ENCODE measurements around the gene TIGD6.
"Not testable (repeated sequence)": the region's sequence is repeated elsewhere in the genome, so short reads cannot be mapped to it uniquely, and the experiment has no call there.

TIGD6 gene

GRCh38 chr5:149969181-149969930 is 31.1 kb downstream of the TIGD6 start:
- no peak for DNase-seq

GRCh38 chr5:149966946-149967345 is 33.5 kb downstream of the TIGD6 start:
- no peak for DNase-seq

GRCh38 chr5:149963729-149964128 is 36.7 kb downstream of the TIGD6 start:
- no peak for DNase-seq

GRCh38 chr5:149962601-149963300 is 37.7 kb downstream of the TIGD6 start:
- DNase-seq = no peak

- no peak for DNase-seq
Observed at GRCh38 chr5:149961957-149962409, 38.5 kb downstream of the TIGD6 start.

GRCh38 chr5:149961186-149961685 is 39.2 kb downstream of the TIGD6 start:
- DNase-seq = no peak

GRCh38 chr5:149960272-149961185 is 39.9 kb downstream of the TIGD6 start, which contains the start of gene SLC26A2:
Gene SLC26A2 (plus strand): TSS chr5:149960758. CDS start chr5:149977653, 16,895 bp downstream.
- peak; percentile 94 for DNase-seq

GRCh38 chr5:149959406-149960236 is 40.8 kb downstream of the TIGD6 start:
- no peak for DNase-seq

- DNase-seq = no peak
Observed at GRCh38 chr5:149957855-149958254, 42.6 kb downstream of the TIGD6 start.

- DNase-seq = no peak
Observed at GRCh38 chr5:149956685-149957084, 43.8 kb downstream of the TIGD6 start.

- no peak for DNase-seq
Observed at GRCh38 chr5:149954798-149955197, 45.7 kb downstream of the TIGD6 start.

- no peak for DNase-seq
Observed at GRCh38 chr5:149953436-149954121, 46.9 kb downstream of the TIGD6 start.

GRCh38 chr5:149951138-149951749 is 49.2 kb downstream of the TIGD6 start:
- DNase-seq = no peak

- DNase-seq = no peak
Observed at GRCh38 chr5:149948993-149949392, 51.5 kb downstream of the TIGD6 start.

- no peak for DNase-seq
Observed at GRCh38 chr5:149946118-149946517, 54.3 kb downstream of the TIGD6 start.

GRCh38 chr5:149944666-149945065 is 55.8 kb downstream of the TIGD6 start, which contains the start of gene PDE6A:
Gene PDE6A (minus strand): TSS chr5:149944793. CDS start chr5:149944673, 120 bp downstream.
- no peak for DNase-seq

- not testable (repeated sequence) for DNase-seq
Observed at GRCh38 chr5:149943177-149943949, 57.1 kb downstream of the TIGD6 start.

Data from NCI-H187 treated with DMSO at 0.1 percent for 48 hours (cell line).